Measurements from ENCODE around the gene ZFAND2B. TPM values are rescaled to one million over a fixed set of nuclear protein-coding genes. Genes with fewer than 3 reads are reported as not detected.

The ZFAND2B gene
- total and polyA plus RNA-seq, 10 donors, result 39.4 to 77.7 (median 52.4) TPM

GRCh38 chr2:219250049-219250781 is 43.6 kb downstream of the ZFAND2B start:
- peak overlapping the region in 7 of 8 donors; percentile 22 to 94 (median 37) for H3K4me3 ChIP-seq
- TF ChIP-seq POLR2A (IDR thresholded peaks at IDR 0.05) (no peak), POLR2AphosphoS5 (IDR thresholded peaks at IDR 0.05) (peak; percentile 12 to 83 (median 48))
- peaks cover 0 to 9% (median 0%) of the 10 kb centered on the region in 7 donors for H3K27me3 ChIP-seq (replicated peaks in 1 of 7)
- 70 to 87% (median 79%) methylated on average over 17 to 22 of the region's 22 CpGs for WGBS, 5 donors
- H3K4me1 ChIP-seq, result peaks cover 55 to 98% (median 86%) of the 10 kb centered on the region in 6 donors
- H3K36me3 ChIP-seq, result peaks cover 0 to 53% (median 23%) of the 10 kb centered on the region in 6 donors
- DNase-seq, result peak; percentile 87
- no peaks in the 10 kb centered on the region for H3K9me3 ChIP-seq
- H3K27ac ChIP-seq, result peak overlapping the region; percentile 73 to 99 (median 94)
- intact Hi-C loops (cut with DNase I; ENCODE audit: low total_unique reads), result no loop called here

- peaks cover 0 to 53% (median 23%) of the 10 kb centered on the region in 6 donors for H3K36me3 ChIP-seq
- H3K9me3 ChIP-seq, result no peaks in the 10 kb centered on the region
- peaks cover 0 to 9% (median 0%) of the 10 kb centered on the region in 7 donors for H3K27me3 ChIP-seq (replicated peaks in 1 of 7)
- 49 to 80% (median 71%) methylated on average over 6 of the region's 6 CpGs for WGBS, 5 donors
- no peak for TF ChIP-seq POLR2AphosphoS5 (IDR thresholded peaks at IDR 0.05)
- TF ChIP-seq POLR2A (IDR thresholded peaks at IDR 0.05), result no peak
- DNase-seq, result no peak
- H3K27ac ChIP-seq, result peak overlapping the region in 7 of 8 donors; percentile 94 to 99 (median 95)
- peaks cover 45 to 91% (median 76%) of the 10 kb centered on the region in 6 donors for H3K4me1 ChIP-seq
- peak overlapping the region; percentile 70 to 94 (median 80) for H3K4me3 ChIP-seq
- intact Hi-C loops (cut with DNase I; ENCODE audit: low total_unique reads), result no loop called here
Measured at GRCh38 chr2:219251656-219252055, 45.1 kb downstream of the ZFAND2B start.

- H3K4me1 ChIP-seq, result peaks cover 41 to 86% (median 71%) of the 10 kb centered on the region in 6 donors
Measured at GRCh38 chr2:219252084-219252483, 45.5 kb downstream of the ZFAND2B start.

GRCh38 chr2:219252570-219252899 is 46.0 kb downstream of the ZFAND2B start:
- WGBS, 5 donors, result 5 to 9% (median 6%) methylated on average over 9 of the region's 9 CpGs
- H3K27me3 ChIP-seq (replicated peaks in 1 of 7), result peaks cover 0 to 9% (median 0%) of the 10 kb centered on the region in 7 donors
- no peak for DNase-seq
- H3K4me1 ChIP-seq, result peaks cover 36 to 82% (median 67%) of the 10 kb centered on the region in 6 donors
- TF ChIP-seq POLR2A (IDR thresholded peaks at IDR 0.05) (no peak), CTCF (IDR thresholded peaks at IDR 0.05 in 8 of 11, conservative IDR thresholded peaks at IDR 0.05 in 3 of 11) (no peak), POLR2AphosphoS5 (IDR thresholded peaks at IDR 0.05) (no peak)
- intact Hi-C loops (cut with DNase I; ENCODE audit: low total_unique reads), result no loop called here
- H3K4me3 ChIP-seq, result peak overlapping the region; percentile 70 to 94 (median 80)
- peaks cover 0 to 45% (median 23%) of the 10 kb centered on the region in 6 donors for H3K36me3 ChIP-seq
- no peaks in the 10 kb centered on the region for H3K9me3 ChIP-seq
- H3K27ac ChIP-seq, result peak overlapping the region in 7 of 8 donors; percentile 94 to 99 (median 95)

More at GRCh38 chr2:219252084-219252483, 45.5 kb downstream of the ZFAND2B start:
- peak overlapping the region in 7 of 8 donors; percentile 94 to 99 (median 95) for H3K27ac ChIP-seq
- no peak for TF ChIP-seq POLR2A (IDR thresholded peaks at IDR 0.05)
- no peak for TF ChIP-seq POLR2AphosphoS5 (IDR thresholded peaks at IDR 0.05)
- TF ChIP-seq CTCF (IDR thresholded peaks at IDR 0.05 in 8 of 11, conservative IDR thresholded peaks at IDR 0.05 in 3 of 11), result no peak
- no peaks in the 10 kb centered on the region for H3K9me3 ChIP-seq
- DNase-seq, result no peak
- peak overlapping the region; percentile 70 to 94 (median 80) for H3K4me3 ChIP-seq
- peaks cover 0 to 9% (median 0%) of the 10 kb centered on the region in 7 donors for H3K27me3 ChIP-seq (replicated peaks in 1 of 7)
- intact Hi-C loops (cut with DNase I; ENCODE audit: low total_unique reads), result no loop called here
- peaks cover 0 to 49% (median 23%) of the 10 kb centered on the region in 6 donors for H3K36me3 ChIP-seq
- WGBS, 5 donors, result 51 to 70% (median 70%) methylated on average over 5 of the region's 5 CpGs

All from spleen (tissue), 11 donors.